Sigmoid colon (tissue), 7 donors: Measurements from ENCODE around the gene FXN. TPM values are rescaled to one million over a fixed set of nuclear protein-coding genes. Genes with fewer than 3 reads are reported as not detected.

Source experiments
- DNase-seq: peaks from one replicate; pipeline ENCODE4 v3.0.0-alpha.2; 2019
- H3K27ac ChIP-seq, 4 donors: fragments of 200-600 bp; sonication (generic); one replicate each; pipeline ENCODE4 v1.5.1; 2016 to 2019; ENCODE audit warnings: mild to moderate bottlenecking in 1 of 4
- H3K27me3 ChIP-seq, 3 donors: fragments of 200-600 bp; sonication (generic); one replicate each; pipeline ENCODE4 v1.5.1; 2019; ENCODE audit warnings: mild to moderate bottlenecking in 1 of 3
- H3K36me3 ChIP-seq, 4 donors: fragments of 200-600 bp; sonication (generic); one replicate each; pipeline ENCODE4 v1.5.1; 2016 to 2019
- H3K4me1 ChIP-seq, 4 donors: fragments of 200-600 bp; sonication (generic); one replicate each; pipeline ENCODE4 v1.5.1; 2017 to 2019
- H3K4me3 ChIP-seq, 4 donors: fragments of 200-600 bp; sonication (generic); one replicate each; pipeline ENCODE4 v1.5.1; 2017 to 2019; ENCODE audit warnings: mild to moderate bottlenecking in 2 of 4, moderate library complexity in 1 of 4
- H3K9me3 ChIP-seq, 4 donors: fragments of 200-600 bp in 3 of 4; sonication (generic) in 3 of 4; one replicate each; pipeline versions ENCODE4 v1.5.1 to v1.6.1; 2013 to 2019
- CTCF ChIP-seq, 4 experiments: fragments of 450-650 bp in 3 of 4; fragments of 200-600 bp in 1 of 4; IDR thresholded peaks; one replicate each; pipeline ENCODE4 v1.5.1; 2016 to 2019; ENCODE audit warnings: antibody characterized with exemption in 4 of 4, mild to moderate bottlenecking in 3 of 4, moderate library complexity in 2 of 4
- EP300 ChIP-seq, 4 donors: sonication (generic); formaldehyde crosslinking; IDR thresholded peaks; one replicate each; pipeline ENCODE4 v1.6.1; 2017; ENCODE audit warnings: antibody characterized with exemption in 4 of 4
- POLR2A ChIP-seq, 2 donors: fragments of 450-650 bp; IDR thresholded peaks; one replicate each; pipeline ENCODE4 v1.6.1; 2016; ENCODE audit warnings: antibody characterized with exemption in 2 of 2, mild to moderate bottlenecking in 2 of 2, moderate library complexity in 2 of 2
- POLR2AphosphoS5 ChIP-seq, 4 donors: sonication (generic); formaldehyde crosslinking; IDR thresholded peaks; one replicate each; pipeline ENCODE4 v1.6.1; 2017; ENCODE audit warnings: antibody characterized with exemption in 4 of 4
- WGBS, 2 donors: extraction: QIAGEN DNeasy Blood & Tissue Kit; methylation state at CpG; one replicate each; pipeline ENCODE4 v1.1.7; 2013; 5-methylcytosine and 5-hydroxymethylcytosine counted together
- intact Hi-C: fragments of 100-400 bp; cut with DNase I; formaldehyde crosslinking; loops from one replicate; pipeline ENCODE4 v1.15.1; 2023
- polyA plus RNA-seq, 3 donors: library from polyadenylated mRNA; stranded (reverse); fragments of 200-250 nt; gene quantifications; one replicate each; pipeline ENCODE4 v1.2.3, GENCODE V29; 2013
- total RNA-seq, 4 donors: library from RNA; depleted of rRNA; stranded (reverse); fragments of >200 nt; gene quantifications; one replicate each; pipeline ENCODE4 v1.1.0, GENCODE V29; 2016
- donor health status: healthy with polysubstance abuse.
- donor health status: Bipolar disorder and iron deficiency.
- donor health status: healthy.

FXN gene
- total and polyA plus RNA-seq, 7 donors = 3.4 to 16.1 (median 8.7) TPM

DNA sequence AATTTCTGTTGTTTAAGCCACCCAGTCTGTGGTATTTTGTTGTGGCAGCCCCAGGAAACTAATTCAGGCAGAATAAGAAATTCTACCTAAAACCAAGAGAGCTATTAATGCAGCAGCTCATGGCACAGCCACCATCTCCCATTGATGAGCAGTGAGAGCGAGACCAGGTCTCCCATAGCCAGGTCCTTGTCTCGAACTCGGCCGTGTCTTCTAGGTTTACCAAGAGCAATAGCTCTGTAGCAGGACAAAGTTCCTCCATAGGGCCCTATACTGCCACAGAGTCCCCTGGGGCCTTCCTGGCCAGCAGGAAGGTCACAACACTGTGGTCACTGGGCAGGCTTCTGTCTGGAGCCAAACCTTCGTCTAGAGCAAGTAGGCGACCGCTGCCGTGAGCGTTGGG, 104.0 kb downstream of the FXN start:
- H3K27me3 ChIP-seq = no peaks in the 10 kb centered on the region
- H3K27ac ChIP-seq = no peak overlapping the region
- H3K4me3 ChIP-seq = no peak overlapping the region
- H3K36me3 ChIP-seq = no peaks in the 10 kb centered on the region
- intact Hi-C loops = no loop called here
- 91 to 94% methylated on average over 9 of the region's 9 CpGs for WGBS, 2 donors
- no peaks in the 10 kb centered on the region for H3K9me3 ChIP-seq
- DNase-seq = no peak
- TF ChIP-seq POLR2A (IDR thresholded peaks at IDR 0.05) = no peak
- no peak for TF ChIP-seq POLR2AphosphoS5 (IDR thresholded peaks at IDR 0.05)
- TF ChIP-seq EP300 (IDR thresholded peaks at IDR 0.05) = no peak
- no peak for TF ChIP-seq CTCF (IDR thresholded peaks at IDR 0.05)
- H3K4me1 ChIP-seq = no peaks in the 10 kb centered on the region

- no peak overlapping the region for H3K27ac ChIP-seq
- intact Hi-C loops = no loop called here
- no peaks in the 10 kb centered on the region for H3K9me3 ChIP-seq
- no peaks in the 10 kb centered on the region for H3K36me3 ChIP-seq
- H3K4me1 ChIP-seq = no peaks in the 10 kb centered on the region
- no peak for TF ChIP-seq POLR2AphosphoS5 (IDR thresholded peaks at IDR 0.05)
- H3K27me3 ChIP-seq = no peaks in the 10 kb centered on the region
- 76 to 96% methylated on average over 5 of the region's 5 CpGs for WGBS, 2 donors
- no peak for DNase-seq
- H3K4me3 ChIP-seq = no peak overlapping the region
These were observed 104.7 kb downstream of the FXN start for GRCh38 chr9:69140123-69140735.

DNA sequence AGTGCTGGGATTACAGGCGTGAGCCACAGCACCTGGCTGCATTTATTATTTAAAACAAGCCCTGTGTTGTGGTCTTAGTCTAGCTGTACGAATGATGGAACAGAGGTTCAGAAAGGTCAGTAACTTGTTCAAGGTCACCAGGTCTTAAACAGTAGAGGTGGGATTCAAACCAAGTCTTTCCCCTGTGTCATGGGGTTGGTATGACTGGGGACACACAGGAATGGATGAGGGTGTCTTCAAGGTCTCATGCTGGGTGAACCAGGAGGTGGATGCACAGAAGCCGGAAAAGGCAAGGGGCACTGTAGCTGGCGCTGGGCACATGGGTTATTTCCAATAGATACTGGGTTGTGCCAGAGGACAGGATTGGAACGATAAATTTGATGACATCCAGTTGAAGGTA, 106.3 kb downstream of the FXN start:
- WGBS, 2 donors = 83 to 92% methylated on average over 5 of the region's 5 CpGs
- no peaks in the 10 kb centered on the region for H3K36me3 ChIP-seq
- H3K9me3 ChIP-seq = no peaks in the 10 kb centered on the region
- no peak for TF ChIP-seq POLR2AphosphoS5 (IDR thresholded peaks at IDR 0.05)
- DNase-seq = no peak
- intact Hi-C loops = no loop called here
- H3K4me3 ChIP-seq = no peak overlapping the region
- H3K27me3 ChIP-seq = no peaks in the 10 kb centered on the region
- H3K4me1 ChIP-seq = no peaks in the 10 kb centered on the region
- no peak overlapping the region for H3K27ac ChIP-seq

DNA sequence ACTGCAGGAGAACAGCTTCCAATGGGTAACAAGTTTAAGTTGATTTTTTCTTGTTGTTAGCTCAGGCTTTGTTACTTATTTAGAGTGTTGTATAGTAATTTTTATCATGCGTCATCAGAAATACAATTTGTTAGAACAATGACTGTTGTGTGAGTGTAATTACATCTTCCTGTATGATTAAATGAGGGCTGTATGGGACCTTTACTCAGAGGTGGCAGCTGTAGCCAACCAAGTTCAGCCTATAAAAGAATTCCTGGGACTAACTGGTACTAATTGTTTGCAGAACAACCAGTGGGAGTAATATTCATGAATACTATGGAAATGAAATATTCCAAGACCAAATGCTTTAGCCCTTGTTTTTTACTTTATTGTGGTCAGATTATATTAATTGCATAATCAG, 107.7 kb downstream of the FXN start:
- H3K4me1 ChIP-seq = no peaks in the 10 kb centered on the region
- no peak for DNase-seq
- H3K4me3 ChIP-seq = no peak overlapping the region
- H3K27ac ChIP-seq = no peak overlapping the region
- no peaks in the 10 kb centered on the region for H3K36me3 ChIP-seq
- no peak for TF ChIP-seq POLR2A (IDR thresholded peaks at IDR 0.05)
- no peak for TF ChIP-seq POLR2AphosphoS5 (IDR thresholded peaks at IDR 0.05)
- TF ChIP-seq EP300 (IDR thresholded peaks at IDR 0.05) = no peak
- no peak for TF ChIP-seq CTCF (IDR thresholded peaks at IDR 0.05)
- WGBS, 2 donors = 23 to 69% methylated on average over 1 of the region's 1 CpG
- no peaks in the 10 kb centered on the region for H3K27me3 ChIP-seq
- H3K9me3 ChIP-seq = no peaks in the 10 kb centered on the region
- intact Hi-C loops = no loop called here

- DNase-seq = no peak
- H3K4me3 ChIP-seq = no peak overlapping the region
- H3K27me3 ChIP-seq = no peaks in the 10 kb centered on the region
- no peak overlapping the region for H3K27ac ChIP-seq
- no peaks in the 10 kb centered on the region for H3K36me3 ChIP-seq
- 86 to 89% methylated on average over 8 of the region's 8 CpGs for WGBS, 2 donors
- H3K9me3 ChIP-seq = no peaks in the 10 kb centered on the region
- peaks cover 0 to 9% (median 3%) of the 10 kb centered on the region in 4 donors for H3K4me1 ChIP-seq
- no peak for TF ChIP-seq CTCF (IDR thresholded peaks at IDR 0.05)
- no peak for TF ChIP-seq POLR2AphosphoS5 (IDR thresholded peaks at IDR 0.05)
- no peak for TF ChIP-seq POLR2A (IDR thresholded peaks at IDR 0.05)
- no peak for TF ChIP-seq EP300 (IDR thresholded peaks at IDR 0.05)
- intact Hi-C loops = loop anchor here (5.0 kb wide), 1 partner anchor 57 kb away; no protein-coding TSS in a partner anchor
These were observed 109.7 kb downstream of the FXN start for GRCh38 chr9:69145144-69145715.
